ENCODE data around the gene SPATA13.

DNA sequence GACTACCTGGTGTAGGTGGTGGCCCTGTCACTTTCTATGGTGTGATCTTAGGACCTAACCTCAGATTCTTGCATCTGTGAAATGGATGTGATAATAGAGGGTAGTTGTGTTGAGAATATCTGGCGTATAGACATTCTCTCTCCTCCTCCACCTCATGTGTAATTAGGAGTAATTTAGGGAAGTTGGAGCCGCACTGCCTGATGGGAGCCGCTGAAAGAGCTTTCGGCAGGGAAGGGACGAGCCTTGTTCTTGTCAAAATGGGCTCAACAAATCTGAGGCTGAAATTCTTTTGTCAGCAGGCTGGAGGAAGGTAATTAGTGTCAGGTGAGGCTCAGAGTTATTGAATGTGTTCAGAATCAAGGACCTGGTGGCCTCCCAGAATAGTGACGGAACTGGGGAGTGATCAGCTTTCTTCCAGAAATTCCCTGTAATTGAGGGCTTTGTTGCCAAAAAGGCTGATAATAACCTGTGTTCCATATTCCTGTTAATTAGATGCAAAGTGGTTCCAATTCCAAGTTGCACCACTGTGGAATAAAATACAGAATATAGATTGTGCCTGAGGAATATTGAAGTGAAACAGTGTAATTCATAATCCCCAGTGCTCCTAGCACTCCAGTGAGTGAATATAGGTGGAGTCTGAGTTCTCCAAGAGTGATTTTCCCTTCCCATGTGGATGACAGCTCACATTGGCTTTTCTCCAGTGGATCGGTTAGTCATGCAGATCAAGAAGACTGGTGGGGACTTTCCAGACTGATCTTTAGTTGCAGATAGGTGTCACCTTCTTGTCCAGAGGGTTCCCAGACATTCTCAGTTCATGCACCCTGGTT is 47.5 kb downstream of the SPATA13 start:
- TF ChIP-seq EZH2phosphoT487 (IDR thresholded peaks at IDR 0.05; ENCODE audit: low read depth, severe bottlenecking, unreplicated experiment), result no peak
- TF ChIP-seq CTCF (IDR thresholded peaks at IDR 0.05; ENCODE audit: poor library complexity), result no peak
